Pancreas (tissue), 10 donors: ENCODE data around the gene IQSEC1. TPM values are rescaled to one million over a fixed set of nuclear protein-coding genes. Genes with fewer than 3 reads are reported as not detected.

Experiments used
- ATAC-seq, 4 donors: fragments of 200-7000 bp; cut with Tn5 transposase; one replicate each; pipeline versions ENCODE4 v1.8.0 to v1.9.1; 2020; ENCODE audit warnings: mild to moderate bottlenecking in 4 of 4, moderate library complexity in 4 of 4
- DNase-seq, 6 donors: peaks; one replicate each; pipeline ENCODE4 v3.0.0-alpha.2; 2020
- FAIRE-seq: peaks from 2 replicates; lab custom pipeline; 2012; peaks lifted over from hg19 to GRCh38; lab: Jason Lieb, UNC
- H3K27ac ChIP-seq, 4 donors: fragments of 200-600 bp; sonication (generic); 1 replicate in 3 of 4; 2 replicates in 1 of 4; pipeline versions ENCODE4 v1.5.0 to v1.8.0; 2020
- H3K27me3 ChIP-seq, 4 donors: fragments of 200-600 bp; one replicate each; pipeline ENCODE4 v1.8.0; 2021
- H3K36me3 ChIP-seq, 3 donors: fragments of 200-600 bp; sonication (generic) in 1 of 3; one replicate each; pipeline versions ENCODE4 v1.5.0 to v1.8.0; 2020 to 2021
- H3K4me1 ChIP-seq, 3 donors: fragments of 200-600 bp; one replicate each; pipeline ENCODE4 v1.8.0; 2021
- H3K4me3 ChIP-seq, 4 donors: fragments of 200-600 bp; sonication (generic) in 2 of 4; one replicate each; pipeline versions ENCODE4 v1.5.0 to v1.8.0; 2020 to 2021
- H3K9me3 ChIP-seq, 4 donors: fragments of 200-600 bp; one replicate each; pipeline ENCODE4 v1.8.0; 2021
- CTCF ChIP-seq, 4 donors: fragments of 200-600 bp; sonication (generic) in 3 of 4; IDR thresholded peaks; one replicate each; pipeline versions ENCODE4 v1.5.0 to v1.8.0; 2021; ENCODE audit warnings: antibody characterized with exemption in 4 of 4
- WGBS, 2 donors: extraction: QIAGEN DNeasy Blood & Tissue Kit; methylation state at CpG; one replicate each; pipeline ENCODE4 v1.1.7; 2013; 5-methylcytosine and 5-hydroxymethylcytosine counted together
- intact Hi-C, 3 donors: fragments of 100-400 bp; cut with DNase I; formaldehyde crosslinking; loops; one replicate each; pipeline versions ENCODE4 v1.11.1 to v1.14.2; 2022
- polyA plus RNA-seq, 2 donors: library from polyadenylated mRNA; stranded (reverse); fragments of 200-250 nt; gene quantifications; one replicate each; pipeline ENCODE4 v1.2.3, GENCODE V29; 2013
- total RNA-seq, 6 donors: library from RNA; stranded (reverse); fragmentation: NEBNext Ultra II Directional in 4 of 6; extraction: Animal tissue kit (Norgen Biotek cat#: 25700) in 4 of 6; gene quantifications; one replicate each; pipeline versions ENCODE4 v1.2.1 to v1.2.4, GENCODE V29; 2021 to 2023
- donor health status: healthy with polysubstance abuse.
- donor health status: DM: no; HTN: no; CAD: no; lungs with moderate emphysema.
- donor health status: DM: no; HTN: no; CAD: no.
- donor health status: control.
- donor health status: control.
- donor health status: Bipolar disorder and iron deficiency.
- donor health status: DM: yes; HTN: yes; CAD: no.
- donor health status: DM: no; HTN: no; CAD: no.
- donor health status: DM: no; HTN: no; CAD: no.
- donor health status: DM: yes; HTN: yes; CAD: no.

Gene IQSEC1
- total and polyA plus RNA-seq, 8 donors: 15.0 to 27.9 (median 23.1) TPM

- FAIRE-seq: no peak
- 85 to 88% methylated on average over 6 of the region's 6 CpGs for WGBS, 2 donors
- Histone ChIP-seq H3K9me3 (no peaks in the 10 kb centered on the region), H3K4me3 (no peak overlapping the region), H3K27ac (no peak overlapping the region), H3K4me1 (no peaks in the 10 kb centered on the region), H3K27me3 (no peaks in the 10 kb centered on the region), H3K36me3 (no peaks in the 10 kb centered on the region)
- intact Hi-C loops: no loop called here
- no peak for DNase-seq
- TF ChIP-seq CTCF (IDR thresholded peaks at IDR 0.05): no peak
- no peak for ATAC-seq
Measured at GRCh38 chr3:12973827-12974226, 99.4 kb downstream of the IQSEC1 start.

GRCh38 chr3:12972781-12973702 is 100.2 kb downstream of the IQSEC1 start:
- H3K9me3 ChIP-seq: no peaks in the 10 kb centered on the region
- no peak overlapping the region for H3K27ac ChIP-seq
- no peak for TF ChIP-seq CTCF (IDR thresholded peaks at IDR 0.05)
- DNase-seq (no peak), FAIRE-seq (no peak), ATAC-seq (no peak)
- H3K4me1 ChIP-seq: peaks cover 4 to 5% (median 5%) of the 10 kb centered on the region in 3 donors
- H3K36me3 ChIP-seq: no peaks in the 10 kb centered on the region
- 82 to 85% methylated on average over 10 of the region's 10 CpGs for WGBS, 2 donors
- H3K27me3 ChIP-seq: no peaks in the 10 kb centered on the region
- intact Hi-C loops: no loop called here
- H3K4me3 ChIP-seq: no peak overlapping the region

- no peak for TF ChIP-seq CTCF (IDR thresholded peaks at IDR 0.05)
- Histone ChIP-seq H3K4me1 (peaks cover 5 to 7% (median 6%) of the 10 kb centered on the region in 3 donors), H3K36me3 (no peaks in the 10 kb centered on the region), H3K9me3 (no peaks in the 10 kb centered on the region), H3K4me3 (no peak overlapping the region), H3K27ac (no peak overlapping the region), H3K27me3 (no peaks in the 10 kb centered on the region)
- ATAC-seq (no peak), DNase-seq (no peak), FAIRE-seq (no peak)
- intact Hi-C loops: no loop called here
- 91 to 97% methylated on average over 3 of the region's 3 CpGs for WGBS, 2 donors
Measured at GRCh38 chr3:12972043-12972442, 101.2 kb downstream of the IQSEC1 start.

GRCh38 chr3:12970684-12971083 is 102.5 kb downstream of the IQSEC1 start:
- ATAC-seq (no peak), FAIRE-seq (no peak), DNase-seq (no peak)
- intact Hi-C loops: no loop called here
- Histone ChIP-seq H3K36me3 (no peaks in the 10 kb centered on the region), H3K27me3 (no peaks in the 10 kb centered on the region), H3K9me3 (no peaks in the 10 kb centered on the region), H3K4me1 (peaks cover 11 to 17% (median 15%) of the 10 kb centered on the region in 3 donors), H3K4me3 (no peak overlapping the region), H3K27ac (no peak overlapping the region)
- no peak for TF ChIP-seq CTCF (IDR thresholded peaks at IDR 0.05)
- WGBS, 2 donors: 88 to 92% methylated on average over 5 of the region's 5 CpGs

GRCh38 chr3:12969486-12969885 is 103.7 kb downstream of the IQSEC1 start:
- TF ChIP-seq CTCF (IDR thresholded peaks at IDR 0.05): no peak
- 91% methylated on average over 6 of the region's 6 CpGs for WGBS, 2 donors
- FAIRE-seq (no peak), ATAC-seq (no peak), DNase-seq (no peak)
- intact Hi-C loops: no loop called here
- no peak overlapping the region for H3K4me3 ChIP-seq
- no peaks in the 10 kb centered on the region for H3K9me3 ChIP-seq
- H3K36me3 ChIP-seq: no peaks in the 10 kb centered on the region
- H3K27ac ChIP-seq: no peak overlapping the region
- no peaks in the 10 kb centered on the region for H3K27me3 ChIP-seq
- peaks cover 23 to 29% (median 27%) of the 10 kb centered on the region in 3 donors for H3K4me1 ChIP-seq
